T-helper 2 cell (primary cell): ENCODE results near the gene MIGA2.
"Not testable (repeated sequence)": the region's sequence is repeated elsewhere in the genome, so short reads cannot be mapped to it uniquely, and the experiment has no call there.

Source experiments
- DNase-seq, 5 experiments: peaks; one replicate each; pipeline versions ENCODE4 v3.0.0 to v3.0.0-alpha.2; 2012 to 2022

The MIGA2 gene

DNA sequence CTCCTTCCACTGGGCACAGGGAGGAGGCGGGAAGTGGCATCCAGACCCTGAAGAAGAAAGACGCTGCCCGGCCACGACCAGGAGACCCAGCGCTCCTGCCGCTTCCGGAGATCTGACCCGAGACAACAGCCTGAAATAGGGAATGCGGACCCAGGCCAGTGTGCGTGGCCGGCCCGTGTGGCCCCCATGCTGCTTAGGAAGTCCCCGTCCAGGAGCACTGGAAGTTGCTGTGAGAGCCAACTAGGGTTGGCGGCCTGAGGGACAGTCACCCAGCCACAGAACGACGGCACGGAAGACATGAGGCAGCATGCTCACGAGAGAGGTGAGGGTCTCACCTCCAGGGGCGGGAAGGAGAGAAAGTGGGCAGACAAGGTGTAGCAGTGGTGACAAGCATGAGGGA, 25.3 kb upstream of the MIGA2 start:
- DNase-seq: no peak

DNA sequence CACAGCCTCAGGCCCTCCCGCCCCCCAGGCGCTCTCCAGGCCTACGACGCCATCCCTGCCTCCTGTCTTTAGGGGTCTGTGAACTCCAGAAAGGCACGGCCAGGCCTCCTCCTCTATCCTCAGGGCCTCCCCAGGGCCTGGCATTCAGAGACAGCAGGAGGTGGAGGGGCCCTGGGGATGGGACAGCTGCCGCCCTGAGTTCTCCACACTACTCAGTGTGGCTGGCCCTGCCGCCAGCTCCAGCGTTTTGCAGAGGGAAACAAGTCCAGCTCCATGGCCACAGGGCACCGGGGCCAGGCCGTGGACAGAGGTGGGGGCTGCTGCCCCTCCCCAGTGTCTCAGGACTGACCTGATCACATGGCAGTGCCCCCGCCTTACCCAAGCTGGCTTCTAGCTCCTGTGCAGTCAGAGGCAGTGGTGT, 24.7 kb upstream of the MIGA2 start:
- DNase-seq: no peak

DNA sequence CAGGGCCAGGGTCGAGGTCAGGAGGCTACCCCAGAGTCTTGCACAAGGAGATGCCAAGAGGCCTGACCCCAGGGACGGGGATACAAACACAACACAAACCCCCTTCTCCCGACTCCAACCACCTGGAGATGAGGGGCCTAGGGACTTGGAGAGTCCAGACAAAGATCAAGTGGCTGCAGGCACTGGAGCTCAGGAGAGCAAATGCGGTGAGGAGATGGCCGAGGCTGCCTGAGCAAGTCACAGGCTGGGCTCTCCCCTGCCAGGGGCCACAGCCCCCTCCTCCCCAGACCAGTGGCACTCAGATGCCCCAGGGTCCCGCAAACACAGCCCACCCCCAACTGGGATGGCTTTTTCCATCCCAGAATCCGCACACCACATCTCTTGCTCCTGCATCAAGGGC, 24.1 kb upstream of the MIGA2 start:
- DNase-seq: no peak

DNA sequence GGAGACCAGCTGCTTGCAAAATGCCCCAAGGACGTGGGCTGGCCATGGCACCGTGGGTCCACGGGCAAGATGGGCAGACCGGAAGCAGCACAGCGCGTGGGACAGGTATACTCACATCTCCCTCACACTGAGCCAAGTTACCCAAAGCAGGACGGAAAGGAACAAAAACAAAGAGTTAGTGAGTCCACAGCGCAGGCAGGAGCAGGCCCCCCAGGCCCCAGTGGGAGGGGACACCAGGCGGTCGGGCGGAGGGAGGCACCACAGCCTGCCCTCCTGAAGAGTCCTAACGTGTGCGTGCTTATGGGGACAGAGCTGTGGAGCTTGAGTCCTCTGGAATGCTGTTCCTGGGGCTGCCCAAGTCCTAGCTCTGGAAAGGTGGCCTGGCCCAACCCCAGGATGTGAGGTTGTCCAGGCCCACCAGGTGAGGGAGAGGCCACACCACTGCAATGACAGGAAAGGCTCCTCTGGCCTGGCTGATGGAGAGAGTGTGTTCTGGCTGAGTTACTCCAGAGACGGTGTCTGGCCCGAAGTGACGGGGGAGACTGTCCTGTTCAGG, 23.5 kb upstream of the MIGA2 start:
- DNase-seq: no peak

DNA sequence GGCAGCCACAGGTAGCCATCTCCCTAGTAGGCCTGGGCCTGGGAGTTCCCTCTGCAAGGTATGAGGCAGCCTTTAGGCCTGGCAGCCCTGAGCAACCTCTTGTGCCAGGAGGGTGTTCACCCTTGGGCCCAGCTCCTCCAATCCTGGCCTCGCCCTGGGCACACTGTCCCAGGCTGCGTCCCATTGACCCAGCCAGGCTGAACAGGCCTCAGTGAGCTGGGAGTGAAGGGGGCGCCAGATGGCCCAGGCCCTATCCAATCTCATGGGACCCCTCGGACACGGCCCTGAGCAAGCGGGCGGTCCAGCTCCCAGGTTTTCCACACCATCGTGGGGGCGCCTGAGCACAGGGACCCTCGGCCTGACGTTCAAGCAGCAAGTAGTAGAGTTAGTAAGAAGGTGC, 22.8 kb upstream of the MIGA2 start:
- DNase-seq: no peak

DNA sequence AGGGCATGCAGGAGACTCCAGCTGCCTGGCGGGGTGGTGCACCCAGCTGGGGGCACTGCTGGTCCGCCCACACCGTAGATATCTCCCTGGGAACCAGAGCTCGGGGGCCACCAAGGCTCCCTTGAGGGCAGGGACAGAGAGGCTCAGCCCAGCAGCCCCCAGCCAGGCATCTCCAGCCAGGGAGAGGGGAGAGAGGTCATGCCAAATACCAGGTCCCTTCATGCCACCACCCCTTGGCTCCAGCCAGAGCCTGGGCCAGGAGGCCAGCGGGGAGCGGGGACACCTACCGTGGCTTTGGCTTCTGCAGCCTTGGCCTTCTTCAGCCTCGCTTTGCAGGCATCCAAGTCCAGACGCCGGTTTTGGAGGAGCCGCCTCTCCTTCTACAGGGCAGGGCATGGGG, 22.3 kb upstream of the MIGA2 start:
- no peak for DNase-seq

DNA sequence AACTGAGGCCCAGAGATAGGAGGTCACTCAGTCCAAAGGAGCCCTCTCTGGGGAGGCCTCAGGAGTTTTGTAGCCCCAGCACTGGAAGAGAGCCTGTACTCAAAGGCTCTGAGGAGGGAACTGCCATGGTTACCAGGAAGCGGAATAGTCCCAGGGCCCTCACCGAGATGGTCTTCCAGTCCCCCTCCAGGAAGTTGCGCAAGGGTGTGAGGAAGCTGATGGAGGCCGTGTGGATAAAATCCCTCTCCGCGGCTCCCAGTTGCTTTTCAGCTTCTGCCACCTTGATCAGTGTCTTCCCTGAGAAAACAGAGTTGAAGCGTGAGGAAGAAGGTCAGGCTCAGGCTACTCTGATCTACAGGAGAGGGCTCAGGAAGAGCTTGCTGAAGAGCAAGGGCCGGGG, 21.8 kb upstream of the MIGA2 start:
- no peak for DNase-seq

DNA sequence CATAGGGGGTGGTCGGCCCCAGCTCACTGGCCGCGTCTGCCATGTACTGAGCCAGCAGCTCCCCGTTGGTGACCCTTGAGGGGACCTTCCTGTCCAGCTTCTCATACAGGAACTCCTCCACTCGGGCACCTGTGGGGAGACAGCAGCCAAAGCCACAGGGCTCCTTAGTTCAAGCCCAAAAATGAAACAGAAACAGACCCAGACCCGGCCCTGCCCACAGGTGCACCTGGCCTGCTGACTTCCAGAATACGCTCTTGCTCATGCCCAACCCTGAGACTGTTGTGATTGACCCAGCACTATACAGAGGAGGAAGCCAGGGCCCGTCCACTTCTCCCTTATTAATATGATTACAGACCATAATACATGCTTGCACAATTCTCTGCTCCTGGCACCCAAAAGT, 15.3 kb upstream of the MIGA2 start:
- no peak for DNase-seq

DNA sequence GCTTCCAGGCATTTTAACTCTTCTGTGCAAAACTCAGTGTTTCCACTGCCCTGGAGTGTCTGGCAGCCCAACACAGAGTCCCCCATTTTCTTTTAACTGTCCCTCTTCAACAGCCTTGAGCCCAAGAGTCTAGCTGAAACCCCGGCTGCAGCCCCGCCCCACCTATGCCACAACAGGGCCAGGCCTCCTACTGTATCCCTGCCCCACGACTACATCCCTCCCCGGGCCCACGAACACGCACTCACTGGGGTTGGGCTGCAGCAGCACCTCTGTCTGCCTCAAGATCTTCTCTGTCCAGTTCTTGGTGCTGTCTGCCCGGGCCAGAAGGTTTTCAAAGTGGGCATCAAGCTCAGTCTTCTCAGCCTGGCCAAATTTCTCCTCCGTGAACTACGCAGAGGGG, 14.4 kb upstream of the MIGA2 start:
- no peak for DNase-seq

DNA sequence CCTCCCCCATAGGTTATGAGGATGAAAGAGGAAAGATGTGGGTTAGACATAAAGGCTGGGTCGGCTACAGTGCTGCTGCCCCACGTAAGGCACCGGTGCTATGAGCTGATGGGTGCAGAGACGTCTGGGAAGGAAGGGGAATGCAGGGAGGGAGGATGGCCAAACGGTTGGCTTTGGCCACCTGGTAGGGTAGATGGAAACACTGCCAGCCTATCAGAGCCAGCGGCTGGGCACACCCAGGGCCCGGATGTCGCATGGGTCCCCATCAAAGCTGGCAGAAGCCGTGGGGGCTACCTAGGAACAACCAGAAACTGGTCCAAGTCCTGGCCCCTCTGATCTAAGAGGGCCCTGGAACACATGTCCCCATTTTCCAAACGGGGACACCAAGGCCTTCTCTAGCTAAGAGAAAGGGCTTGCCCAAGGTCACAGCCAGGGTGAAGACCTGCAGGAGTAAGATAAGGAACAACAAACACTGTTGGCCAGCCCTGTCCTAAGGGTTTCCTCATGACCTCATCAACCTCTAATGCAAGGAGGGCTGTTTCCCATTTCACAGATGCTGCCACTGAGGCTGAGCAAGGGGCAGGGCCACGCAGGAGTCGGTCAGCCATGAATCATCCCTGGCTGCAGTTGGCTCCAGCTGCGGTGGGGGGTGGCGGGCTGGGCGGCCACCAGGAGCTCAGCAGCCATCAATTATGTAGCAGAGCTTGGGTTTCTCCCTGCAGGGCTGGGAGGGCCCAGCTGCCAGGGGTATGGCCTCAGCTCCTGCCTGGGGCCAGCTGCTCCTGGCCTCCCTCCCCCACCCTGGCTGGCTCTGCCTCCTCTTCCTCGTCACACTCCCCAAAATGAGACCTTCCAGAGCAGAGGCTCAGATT, 13.2 kb upstream of the MIGA2 start:
- DNase-seq: no peak

DNA sequence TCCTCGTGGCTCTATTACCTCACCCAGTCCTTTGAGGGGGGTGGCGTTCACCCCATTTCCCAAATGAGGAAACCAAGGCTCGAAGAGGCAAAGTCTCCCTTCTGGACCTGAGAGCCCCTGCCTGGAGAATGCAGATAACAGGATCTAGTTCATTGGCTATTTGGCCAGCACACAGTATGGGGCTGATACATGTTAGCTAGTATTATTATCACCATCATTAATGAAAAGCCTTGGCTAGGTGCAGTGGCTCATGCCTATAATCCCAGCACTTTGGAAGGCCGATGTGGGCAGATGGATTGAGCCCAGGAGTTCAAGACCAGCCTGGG, 12.6 kb upstream of the MIGA2 start:
- no peak for DNase-seq

DNA sequence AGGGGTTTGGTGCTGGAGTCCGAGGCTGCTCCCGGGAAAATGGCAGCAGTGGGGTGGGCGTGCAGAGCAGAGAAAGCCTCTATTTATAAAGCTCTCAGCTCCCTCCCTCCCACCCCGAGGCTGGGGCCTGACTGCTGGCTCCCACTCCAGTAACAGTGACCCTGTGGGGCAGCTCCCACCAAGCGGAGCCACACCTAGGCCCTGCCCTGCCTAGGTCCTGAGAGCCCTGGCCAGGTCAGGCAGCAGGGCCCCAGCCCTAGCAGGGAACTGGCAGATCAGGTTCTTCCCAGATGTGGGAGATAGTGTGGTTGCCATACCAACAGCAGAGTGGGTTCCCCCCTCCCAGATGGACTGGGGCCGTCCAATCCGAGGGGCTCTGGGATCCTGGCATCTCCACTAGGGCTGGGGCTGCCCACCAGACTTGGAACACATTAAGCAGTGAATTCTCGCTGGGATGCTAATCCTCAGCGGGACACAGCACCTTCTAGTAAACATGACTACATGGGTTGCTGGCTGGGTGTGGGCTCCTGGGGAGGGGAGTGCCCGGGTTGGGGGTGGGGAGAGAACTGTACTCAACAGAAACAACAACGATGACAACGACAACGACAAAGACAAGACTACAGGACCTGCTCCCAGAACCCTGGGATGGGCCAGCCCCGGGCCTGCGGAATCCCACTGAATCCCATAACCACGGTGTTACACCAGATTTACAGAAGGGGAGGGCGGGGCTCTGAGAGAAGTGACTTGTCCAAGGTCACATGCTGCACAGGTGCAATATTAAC, 9.8 kb upstream of the MIGA2 start:
- no peak for DNase-seq

DNA sequence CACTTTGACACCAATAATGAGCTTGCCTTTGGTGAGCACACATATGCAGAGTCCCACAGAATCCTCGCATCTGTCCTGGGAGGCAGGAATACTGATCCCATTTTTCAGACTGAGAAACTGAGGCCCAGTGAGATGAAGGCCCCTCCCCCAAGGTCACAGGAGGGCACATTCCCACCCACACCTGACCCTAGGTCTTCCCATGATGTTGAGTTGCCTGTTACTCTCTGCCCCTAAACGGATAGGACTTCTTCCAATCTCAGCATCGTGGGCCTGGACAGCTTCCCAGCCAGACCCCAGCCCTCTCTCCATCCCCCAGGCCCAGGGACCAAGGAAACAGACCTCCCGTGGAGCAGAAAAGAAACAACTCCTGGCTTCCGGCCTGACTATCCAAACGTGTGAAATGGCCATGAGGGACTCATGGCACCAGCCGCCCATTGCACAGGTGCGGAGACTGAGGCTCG, 9.2 kb upstream of the MIGA2 start:
- no peak for DNase-seq

DNA sequence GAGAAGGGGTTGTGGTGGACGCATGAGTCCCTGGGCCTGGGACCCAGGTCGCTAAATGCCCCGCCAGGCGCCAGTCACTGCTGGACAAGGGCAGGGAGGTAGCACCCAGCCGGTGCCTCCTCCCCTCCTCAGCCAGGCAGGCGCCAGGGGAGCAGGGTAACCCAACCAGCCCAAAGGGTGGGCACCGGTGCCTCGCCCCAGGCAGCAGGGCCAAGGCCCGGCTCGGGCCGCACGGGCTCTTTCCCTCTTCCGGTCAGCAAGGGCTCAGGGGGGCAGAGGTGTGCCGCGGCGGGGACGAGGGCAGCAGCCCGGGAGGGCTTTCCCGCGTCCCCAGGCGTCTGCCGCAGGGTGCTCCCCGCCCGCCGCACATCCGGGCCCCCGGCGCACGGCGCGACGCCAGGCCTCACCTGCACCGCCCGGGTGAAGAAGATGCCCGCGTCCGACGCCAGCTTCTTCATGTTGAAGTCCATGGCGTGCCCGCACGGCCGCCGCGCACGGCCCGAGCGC, 8.7 kb upstream of the MIGA2 start:
- peak in 3 of 5 experiments; percentile 70 to 89 (median 82) for DNase-seq

DNA sequence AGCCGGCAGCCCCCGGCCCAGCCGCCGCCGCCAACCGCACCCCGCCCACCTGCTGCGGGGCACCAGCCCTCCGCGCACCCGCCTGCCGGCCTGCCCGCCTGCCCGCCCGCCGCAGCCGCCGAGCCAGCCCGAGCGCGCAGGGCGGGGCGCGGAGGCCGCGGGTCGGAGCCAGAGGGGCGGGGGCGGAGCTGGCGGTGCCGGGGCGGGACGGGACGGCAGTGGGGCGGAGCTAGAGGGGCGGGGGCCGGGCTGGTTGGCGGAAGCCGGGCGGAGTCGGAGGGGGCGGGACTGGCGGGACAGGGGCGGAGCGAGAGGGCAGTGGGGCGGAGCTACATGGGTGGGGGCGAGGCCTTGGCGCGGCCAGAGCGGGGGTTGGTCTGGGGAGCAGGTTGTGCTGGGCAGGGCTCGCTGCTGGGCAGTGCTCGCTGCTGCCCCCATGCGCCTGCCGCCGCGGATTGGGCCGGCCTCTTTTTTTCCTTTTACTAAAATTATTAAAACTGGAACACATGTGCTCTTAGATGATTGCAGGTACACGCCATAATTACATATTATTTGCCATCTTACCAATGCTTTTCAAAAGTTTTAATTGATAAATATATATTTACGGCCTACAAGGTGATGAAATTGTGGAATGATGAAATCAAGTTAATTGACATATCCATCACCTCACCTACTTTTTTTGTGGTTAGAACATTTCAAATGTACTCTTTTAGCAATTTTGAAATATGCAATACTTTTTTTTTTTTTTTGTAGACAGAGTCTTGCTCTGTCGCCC, 8.0 kb upstream of the MIGA2 start, which contains the start of gene SH3GLB2:
Gene SH3GLB2 (minus strand): TSS at position 140 of the 775 bp plus-strand sequence. CDS start 177 bp downstream, outside the sequence.
- peak; percentile 75 to 94 (median 88) for DNase-seq

DNA sequence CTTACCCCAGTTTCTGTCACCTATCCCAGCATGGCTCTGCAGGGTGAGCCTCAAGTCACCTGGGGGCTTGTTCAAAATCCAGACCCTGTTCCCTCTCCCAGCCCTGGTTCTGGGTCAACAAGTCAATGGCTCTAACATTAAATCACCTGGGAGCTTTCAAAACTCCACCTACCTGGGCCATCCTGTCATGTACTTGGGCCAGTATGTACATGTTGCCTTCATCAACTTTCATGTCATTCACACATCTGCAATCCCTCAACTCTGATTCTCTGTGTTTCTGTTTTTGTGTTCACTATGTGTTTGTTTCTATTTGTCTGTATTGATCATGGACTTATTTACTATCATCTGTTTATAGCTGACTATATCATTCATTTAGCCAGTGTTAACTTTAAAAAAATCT, 6.2 kb upstream of the MIGA2 start:
- no peak for DNase-seq

DNA sequence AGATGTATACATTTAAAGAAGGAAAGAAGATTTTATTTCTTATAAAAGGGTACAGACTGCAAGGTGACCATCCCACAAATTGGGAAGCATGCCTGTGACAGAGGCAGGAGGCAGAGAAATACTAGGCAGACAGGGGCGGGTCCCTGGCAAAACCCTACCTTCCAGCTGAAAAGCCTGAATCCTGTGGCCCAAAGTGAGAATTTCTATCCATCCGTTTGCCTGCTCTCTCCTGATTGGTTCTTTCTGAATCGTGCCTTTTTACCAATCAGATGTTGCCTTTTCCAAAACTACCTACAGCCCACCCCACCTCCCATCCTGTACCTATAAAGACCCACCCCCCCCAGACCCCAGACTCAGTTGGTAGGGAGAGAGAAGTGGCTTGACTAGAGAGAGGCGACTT, 4.9 kb upstream of the MIGA2 start:
- no peak for DNase-seq

DNA sequence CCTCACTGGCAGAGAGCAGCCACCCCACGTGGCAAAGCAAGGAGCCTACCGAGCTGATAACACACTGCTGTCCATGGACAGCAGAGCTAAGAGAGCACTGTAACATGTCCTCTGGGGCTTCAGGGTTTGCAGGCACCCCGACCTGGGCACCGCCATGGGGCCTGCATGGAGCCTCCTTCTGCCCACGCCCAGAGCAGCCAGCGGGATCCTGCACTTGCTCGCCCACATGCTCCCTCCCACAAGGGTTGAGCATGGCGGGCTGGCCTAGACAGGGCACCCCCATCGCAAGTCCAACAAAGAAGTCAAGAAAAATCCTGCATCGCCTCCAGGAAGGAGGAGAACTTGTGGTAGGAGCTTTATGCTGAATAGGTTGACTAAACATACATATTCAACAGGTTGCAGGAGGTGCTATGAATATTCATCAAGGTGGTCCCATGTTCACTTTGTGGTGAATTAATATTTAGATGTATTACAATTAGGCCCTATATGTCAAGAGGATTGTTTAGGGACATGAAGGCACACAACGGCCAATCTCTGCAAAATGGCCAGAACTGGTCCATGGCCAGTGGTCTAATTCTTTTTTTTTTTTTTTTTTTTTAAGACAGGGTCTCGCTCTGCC, 3.8 kb upstream of the MIGA2 start:
- no peak for DNase-seq

DNA sequence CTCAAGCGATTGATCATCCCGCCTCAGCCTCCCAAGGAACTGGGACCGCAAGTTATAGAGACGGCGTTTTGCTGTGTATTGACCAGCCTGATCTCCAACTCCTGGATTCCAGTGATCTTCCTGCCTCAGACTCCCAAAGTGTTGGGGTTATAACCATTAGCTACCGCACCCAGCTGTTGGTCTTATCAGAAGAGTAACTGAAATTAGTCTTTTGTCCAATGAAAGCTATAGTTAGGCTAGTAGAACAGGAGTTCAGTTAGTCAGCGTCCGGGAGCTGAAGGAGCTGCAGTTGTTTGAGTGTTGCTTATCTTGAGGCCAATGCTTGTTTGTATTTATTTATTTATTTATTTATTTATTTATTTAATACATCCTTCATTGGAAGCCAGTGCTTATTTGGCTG, 3.2 kb upstream of the MIGA2 start:
- no peak for DNase-seq

DNA sequence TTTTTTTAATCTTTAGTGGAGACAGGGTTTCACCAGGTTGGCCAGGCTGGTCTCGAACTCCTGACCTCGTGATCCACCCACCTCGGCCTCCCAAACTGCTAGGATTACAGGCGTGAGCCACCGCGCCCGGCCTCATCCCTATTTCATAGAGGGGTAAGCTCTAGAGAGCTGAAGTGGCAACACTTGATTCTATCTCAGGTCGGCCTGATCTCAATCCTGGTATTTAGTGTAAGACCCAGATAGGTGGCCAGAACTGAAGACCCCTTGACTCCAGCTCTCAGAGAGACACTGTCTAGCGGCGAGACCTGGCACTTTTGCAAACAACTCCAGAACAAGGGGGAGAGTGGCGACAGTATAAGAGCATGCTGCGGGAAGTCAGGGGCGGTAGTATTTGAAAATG, 588 bp upstream of the MIGA2 start:
- not testable (repeated sequence) for DNase-seq

DNA sequence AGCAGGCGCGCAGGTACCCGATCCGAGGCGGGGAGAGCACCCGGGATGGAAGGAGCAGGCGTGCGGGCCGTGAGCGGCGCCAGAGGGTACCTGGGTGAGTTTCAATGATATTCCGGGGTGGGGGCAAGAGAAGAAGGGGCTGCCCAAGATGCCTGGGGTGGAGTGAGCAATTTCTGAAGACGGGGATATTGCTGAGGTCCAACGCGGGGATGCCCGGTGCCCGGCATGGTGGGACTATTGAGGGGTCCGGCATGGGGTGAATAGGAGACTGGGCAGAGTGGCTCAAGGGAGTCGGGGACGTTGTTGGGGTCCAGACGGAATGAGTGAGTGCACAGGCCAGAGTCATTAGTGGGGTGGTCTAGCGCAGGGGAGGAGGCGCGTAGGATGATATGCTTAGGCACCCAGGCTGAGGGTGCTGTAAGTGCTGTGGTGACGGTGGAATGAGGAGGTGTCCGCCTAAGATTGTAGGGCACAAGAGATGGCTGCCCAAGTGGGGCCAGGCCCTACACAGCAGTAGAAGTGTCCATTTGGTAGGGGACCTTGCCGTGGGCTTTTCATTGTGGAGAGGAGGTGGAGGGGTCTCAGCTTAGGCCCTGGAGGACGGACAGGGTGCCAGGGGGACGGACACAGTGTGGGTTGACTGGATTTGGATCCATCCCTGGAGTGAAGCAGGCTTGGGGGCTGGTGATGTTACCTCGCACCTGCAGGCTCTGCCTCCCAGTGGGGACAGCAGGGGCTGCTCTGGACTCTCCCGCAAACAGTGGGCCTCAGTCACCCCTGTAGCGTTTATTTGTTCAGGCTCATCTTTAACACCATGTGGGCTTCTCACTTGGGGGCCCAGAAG, 719 bp downstream of the MIGA2 start:
- peak in 1 of 5 experiments; percentile 15 for DNase-seq
